ENCODE data around the gene PTPRG.

The PTPRG gene

DNA sequence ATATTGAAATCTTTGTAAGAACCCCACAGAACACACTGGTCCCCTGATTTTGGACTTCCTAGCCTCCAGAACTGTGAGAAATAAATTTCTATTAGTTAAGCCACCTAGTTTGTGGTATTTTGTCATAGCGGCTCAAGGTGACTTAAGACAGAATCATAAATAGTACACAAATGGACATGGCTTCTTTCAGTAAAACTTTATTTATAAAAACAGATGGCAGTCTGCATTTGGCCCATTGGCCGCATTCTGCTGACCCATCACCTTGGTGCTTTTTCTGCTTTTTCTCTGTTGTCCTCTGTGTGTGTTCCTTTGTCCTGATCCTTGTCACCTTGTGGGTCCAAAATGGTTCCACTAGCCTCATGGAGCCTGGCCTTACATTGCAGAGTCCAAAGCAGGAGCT lies 363.6 kb downstream of the PTPRG start:
- TF ChIP-seq CTCF (conservative IDR thresholded peaks at IDR 0.05; ENCODE audit: low read depth, low read length): no peak
- H3K79me2 ChIP-seq (ENCODE audit: insufficient read depth, low read depth): no peaks in the 10 kb centered on the region
- no peaks in the 10 kb centered on the region for H3K4me1 ChIP-seq (ENCODE audit: low read depth, poor library complexity, severe bottlenecking)
- no peak overlapping the region for H3K9ac ChIP-seq
- H3K36me3 ChIP-seq (ENCODE audit: insufficient read depth): no peaks in the 10 kb centered on the region
- H3K27me3 ChIP-seq (ENCODE audit: insufficient read depth, low read depth): no peaks in the 10 kb centered on the region
- H3K27ac ChIP-seq: no peak overlapping the region
- no peak overlapping the region for H3K4me2 ChIP-seq
- no peak overlapping the region for H3K4me3 ChIP-seq (IDR thresholded peaks at IDR 0.05; ENCODE audit: insufficient read depth, low read depth, low read length)
- H2AFZ ChIP-seq (ENCODE audit: low read depth): no peak overlapping the region
- H4K20me1 ChIP-seq (ENCODE audit: insufficient read depth): no peaks in the 10 kb centered on the region

DNA sequence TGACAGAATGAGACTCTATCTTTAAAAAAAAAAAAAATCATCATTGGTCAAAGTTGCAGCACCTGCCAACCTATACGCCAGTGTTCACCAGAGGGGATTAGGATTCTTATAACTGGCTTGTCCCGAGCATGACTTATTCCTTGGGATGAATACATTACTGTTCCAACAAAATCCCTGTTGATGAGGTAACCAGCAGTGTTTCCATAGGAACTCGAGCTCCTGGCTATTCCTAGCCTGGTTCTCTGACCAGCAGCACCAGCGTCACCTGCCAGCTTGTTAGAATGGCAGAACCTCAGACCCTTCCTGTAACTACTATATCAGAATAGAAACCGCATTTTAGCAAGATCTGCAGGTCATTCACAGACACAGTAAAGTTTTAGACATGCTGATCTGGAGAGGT lies 364.4 kb downstream of the PTPRG start:
- no peak overlapping the region for H3K4me3 ChIP-seq (IDR thresholded peaks at IDR 0.05; ENCODE audit: insufficient read depth, low read depth, low read length)

DNA sequence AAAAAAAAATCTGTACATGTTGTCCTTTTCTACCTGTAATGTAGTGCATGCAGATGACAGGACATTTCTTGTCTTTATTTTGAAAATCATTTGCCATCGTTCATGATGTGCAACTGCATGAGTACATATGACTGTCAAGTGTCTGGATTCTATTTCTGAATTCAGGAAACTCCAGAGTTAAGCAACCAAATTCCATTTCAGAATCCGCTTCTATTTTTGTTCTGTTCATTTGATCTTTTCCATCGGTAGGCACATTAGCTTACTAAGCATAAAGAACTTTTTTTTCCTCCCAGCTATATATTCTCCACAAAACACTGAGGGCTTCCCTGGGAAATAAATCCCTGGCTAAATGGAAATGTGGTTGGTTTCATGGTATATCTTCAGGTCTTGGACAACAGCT lies 365.6 kb downstream of the PTPRG start:
- Histone ChIP-seq H3K4me3 (IDR thresholded peaks at IDR 0.05; ENCODE audit: insufficient read depth, low read depth, low read length) (no peak overlapping the region), H3K27me3 (ENCODE audit: insufficient read depth, low read depth) (no peaks in the 10 kb centered on the region), H3K4me2 (no peak overlapping the region), H3K36me3 (ENCODE audit: insufficient read depth) (no peaks in the 10 kb centered on the region), H3K27ac (no peak overlapping the region), H3K9ac (no peak overlapping the region), H2AFZ (ENCODE audit: low read depth) (no peak overlapping the region), H3K4me1 (ENCODE audit: low read depth, poor library complexity, severe bottlenecking) (no peaks in the 10 kb centered on the region), H3K79me2 (ENCODE audit: insufficient read depth, low read depth) (no peaks in the 10 kb centered on the region), H4K20me1 (ENCODE audit: insufficient read depth) (no peaks in the 10 kb centered on the region)
- TF ChIP-seq CTCF (conservative IDR thresholded peaks at IDR 0.05; ENCODE audit: low read depth, low read length): no peak

More for the DNA sequence above, 364.4 kb downstream of the PTPRG start:
- no peak overlapping the region for H3K27ac ChIP-seq
- H3K27me3 ChIP-seq (ENCODE audit: insufficient read depth, low read depth): no peaks in the 10 kb centered on the region
- H3K36me3 ChIP-seq (ENCODE audit: insufficient read depth): no peaks in the 10 kb centered on the region
- no peaks in the 10 kb centered on the region for H3K79me2 ChIP-seq (ENCODE audit: insufficient read depth, low read depth)
- no peak overlapping the region for H3K4me2 ChIP-seq
- no peaks in the 10 kb centered on the region for H4K20me1 ChIP-seq (ENCODE audit: insufficient read depth)
- no peak for TF ChIP-seq CTCF (conservative IDR thresholded peaks at IDR 0.05; ENCODE audit: low read depth, low read length)
- H3K4me1 ChIP-seq (ENCODE audit: low read depth, poor library complexity, severe bottlenecking): no peaks in the 10 kb centered on the region
- H2AFZ ChIP-seq (ENCODE audit: low read depth): no peak overlapping the region
- no peak overlapping the region for H3K9ac ChIP-seq

GRCh38 chr3:61927332-61927731 lies 366.0 kb downstream of the PTPRG start:
- no peak for TF ChIP-seq CTCF (conservative IDR thresholded peaks at IDR 0.05; ENCODE audit: low read depth, low read length)
- H3K4me3 ChIP-seq (IDR thresholded peaks at IDR 0.05; ENCODE audit: insufficient read depth, low read depth, low read length): no peak overlapping the region
- H2AFZ ChIP-seq (ENCODE audit: low read depth): no peak overlapping the region
- no peaks in the 10 kb centered on the region for H3K79me2 ChIP-seq (ENCODE audit: insufficient read depth, low read depth)
- no peaks in the 10 kb centered on the region for H3K4me1 ChIP-seq (ENCODE audit: low read depth, poor library complexity, severe bottlenecking)
- H3K27me3 ChIP-seq (ENCODE audit: insufficient read depth, low read depth): no peaks in the 10 kb centered on the region
- H3K9ac ChIP-seq: no peak overlapping the region
- no peaks in the 10 kb centered on the region for H3K36me3 ChIP-seq (ENCODE audit: insufficient read depth)
- no peaks in the 10 kb centered on the region for H4K20me1 ChIP-seq (ENCODE audit: insufficient read depth)
- no peak overlapping the region for H3K27ac ChIP-seq
- no peak overlapping the region for H3K4me2 ChIP-seq
